Activated B cell treated with CpG ODN at 0.5 μM for 24 hours (primary cell): Measurements from ENCODE around the gene SUN1. TPM values are rescaled to one million over a fixed set of nuclear protein-coding genes. Genes with fewer than 3 reads are reported as not detected.

Experiments
- ATAC-seq: fragments of 200-7000 bp; cut with Tn5 transposase; one replicate; pipeline ENCODE4 v1.10.0; 2021; ENCODE audit warnings: low read depth, mild to moderate bottlenecking, moderate library complexity
- CTCF ChIA-PET: fragments of 350-600 bp; sonication (Branson Sonifier 250); formaldehyde crosslinking; loops from one replicate; lab custom pipeline; 2021; ENCODE audit warnings: antibody characterized with exemption; lab: Charles Lee
- POLR2A ChIA-PET: fragments of 350-600 bp; sonication (Branson Sonifier 250); formaldehyde crosslinking; loops from one replicate; lab custom pipeline; 2021; ENCODE audit warnings: antibody characterized with exemption; lab: Charles Lee
- DNase-seq: peaks from one replicate; pipeline ENCODE4 v3.0.0; 2022
- H3K27ac Mint-ChIP-seq: one replicate; pipeline ENCODE4 v1.8.0; 2020; ENCODE audit warnings: mixed read lengths
- H3K27me3 Mint-ChIP-seq: one replicate; pipeline ENCODE4 v1.8.0; 2021; ENCODE audit warnings: mixed read lengths
- H3K36me3 Mint-ChIP-seq: one replicate; pipeline ENCODE4 v1.8.0; 2021; ENCODE audit warnings: low read depth, mixed read lengths
- H3K4me1 Mint-ChIP-seq: one replicate; pipeline ENCODE4 v1.8.0; 2021; ENCODE audit warnings: mixed read lengths
- H3K4me3 Mint-ChIP-seq: one replicate; pipeline ENCODE4 v1.8.0; 2020; ENCODE audit warnings: mild to moderate bottlenecking, mixed read lengths
- H3K9me3 Mint-ChIP-seq: one replicate; pipeline ENCODE4 v1.8.0; 2020; ENCODE audit warnings: mixed read lengths
- CTCF ChIP-seq: fragments of 200-600 bp; IDR thresholded peaks from one replicate; pipeline ENCODE4 v1.8.0; 2022; ENCODE audit warnings: antibody characterized with exemption, mild to moderate bottlenecking
- intact Hi-C: fragments of 100-400 bp; cut with micrococcal nuclease; formaldehyde crosslinking; loops from one replicate; pipeline ENCODE4 v1.15.1; 2024
- total RNA-seq: library from RNA; stranded (reverse); gene quantifications from 2 replicates; pipeline ENCODE4 v1.2.3, GENCODE V29; 2022

Gene SUN1
- total RNA-seq, 1 donor from 2014 or later, result 119 TPM

GRCh38 chr7:820341-820740 is 11.9 kb upstream of the SUN1 start:
- H3K27me3 Mint-ChIP-seq, result no peaks in the 10 kb centered on the region
- ChIA-PET POLR2A (interaction anchor here (0.7 kb wide), 1 partner anchor 51 kb away, joined by 6 read pairs; no protein-coding TSS in a partner anchor), CTCF (no interaction called here)
- peak overlapping the region; percentile 15 for H3K27ac Mint-ChIP-seq
- ATAC-seq, result no peak
- peak overlapping the region; percentile 4 for H3K4me3 Mint-ChIP-seq
- no peak for TF ChIP-seq CTCF
- H3K4me1 Mint-ChIP-seq, result peaks cover 65% of the 10 kb centered on the region
- no peaks in the 10 kb centered on the region for H3K9me3 Mint-ChIP-seq
- no peak for DNase-seq
- intact Hi-C loops, result no loop called here
- peaks cover 35% of the 10 kb centered on the region for H3K36me3 Mint-ChIP-seq

GRCh38 chr7:821688-822087 is 10.6 kb upstream of the SUN1 start:
- POLR2A ChIA-PET, result no interaction called here
- no peaks in the 10 kb centered on the region for H3K9me3 Mint-ChIP-seq

GRCh38 chr7:822692-823276 is 9.5 kb upstream of the SUN1 start:
- Mint-ChIP-seq H3K9me3 (no peaks in the 10 kb centered on the region), H3K4me3 (no peak overlapping the region), H3K27ac (no peak overlapping the region), H3K4me1 (peaks cover 56% of the 10 kb centered on the region), H3K36me3 (peaks cover 45% of the 10 kb centered on the region), H3K27me3 (no peaks in the 10 kb centered on the region)
- CTCF ChIA-PET, result no interaction called here
- ATAC-seq, result no peak
- no peak for DNase-seq
- intact Hi-C loops, result no loop called here
- TF ChIP-seq CTCF, result no peak
- POLR2A ChIA-PET, result interaction anchor here (0.6 kb wide), 1 partner anchor 102 kb away, joined by 4 read pairs; no protein-coding TSS in a partner anchor

More at GRCh38 chr7:821688-822087, 10.6 kb upstream of the SUN1 start:
- intact Hi-C loops, result no loop called here
- peaks cover 43% of the 10 kb centered on the region for H3K36me3 Mint-ChIP-seq
- H3K27ac Mint-ChIP-seq, result no peak overlapping the region
- no peak for DNase-seq
- no peak overlapping the region for H3K4me3 Mint-ChIP-seq
- CTCF ChIA-PET, result no interaction called here
- TF ChIP-seq CTCF, result no peak
- no peak for ATAC-seq
- peaks cover 63% of the 10 kb centered on the region for H3K4me1 Mint-ChIP-seq
- H3K27me3 Mint-ChIP-seq, result no peaks in the 10 kb centered on the region

DNA sequence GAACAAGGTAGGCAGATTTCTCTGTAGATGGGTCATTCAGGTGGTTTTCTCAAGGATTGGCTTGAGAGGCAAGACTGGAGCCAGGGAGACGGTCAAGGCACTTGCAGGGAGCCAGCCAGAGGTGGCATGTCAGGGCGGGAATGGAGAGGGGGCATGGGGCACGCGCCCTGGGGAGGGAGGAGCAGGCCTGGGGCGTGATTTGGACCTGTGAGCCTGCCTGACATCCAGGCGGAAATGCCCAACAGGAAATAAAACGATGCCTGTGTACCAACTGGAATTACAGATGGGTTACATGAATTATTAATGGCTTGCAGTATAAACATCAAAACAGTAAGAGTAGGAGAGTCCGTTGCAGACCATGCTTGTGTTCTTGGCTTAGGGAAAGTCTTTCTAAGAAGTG is 8.6 kb upstream of the SUN1 start:
- H3K4me1 Mint-ChIP-seq, result peaks cover 47% of the 10 kb centered on the region
- DNase-seq (no peak), ATAC-seq (no peak)
- H3K36me3 Mint-ChIP-seq, result peaks cover 42% of the 10 kb centered on the region
- ChIA-PET POLR2A (no interaction called here), CTCF (no interaction called here)
- H3K27ac Mint-ChIP-seq, result no peak overlapping the region
- no peaks in the 10 kb centered on the region for H3K27me3 Mint-ChIP-seq
- intact Hi-C loops, result no loop called here
- no peaks in the 10 kb centered on the region for H3K9me3 Mint-ChIP-seq
- TF ChIP-seq CTCF, result no peak
- no peak overlapping the region for H3K4me3 Mint-ChIP-seq

DNA sequence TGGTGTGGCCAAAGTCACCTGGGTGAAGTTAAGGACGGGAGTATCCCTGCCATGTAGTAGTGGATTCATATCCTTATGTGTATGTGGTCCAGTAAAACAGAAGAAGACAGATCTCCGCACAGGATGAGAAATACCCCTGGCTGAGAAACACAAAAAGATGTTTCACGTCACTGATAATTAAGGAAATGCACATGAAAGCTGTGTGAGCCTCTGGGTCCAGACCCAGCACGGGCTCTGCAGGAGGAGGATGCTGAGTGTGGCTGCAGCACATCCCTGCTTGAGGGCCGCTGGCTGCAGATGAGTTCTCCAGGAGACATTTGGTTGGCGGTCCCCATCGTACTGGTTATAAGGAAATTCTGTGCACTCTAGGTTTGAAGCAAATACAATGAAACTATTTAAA is 8.2 kb upstream of the SUN1 start:
- no peak for ATAC-seq
- no peak for TF ChIP-seq CTCF
- no peaks in the 10 kb centered on the region for H3K9me3 Mint-ChIP-seq

More for the DNA sequence above, 8.2 kb upstream of the SUN1 start:
- peaks cover 45% of the 10 kb centered on the region for H3K4me1 Mint-ChIP-seq
- POLR2A ChIA-PET, result no interaction called here
- H3K27ac Mint-ChIP-seq, result no peak overlapping the region
- H3K27me3 Mint-ChIP-seq, result no peaks in the 10 kb centered on the region
- no peak overlapping the region for H3K4me3 Mint-ChIP-seq
- peaks cover 41% of the 10 kb centered on the region for H3K36me3 Mint-ChIP-seq
- DNase-seq, result no peak
- CTCF ChIA-PET, result no interaction called here
- intact Hi-C loops, result no loop called here
